HEK293 (cell line): Measurements from ENCODE around the gene SULF2.

ENCODE experiments used
- CTCF ChIA-PET: fragments of 350-600 bp; formaldehyde crosslinking; extraction: SDS; loops from one replicate; lab custom pipeline; 2021; ENCODE audit warnings: antibody characterized with exemption; lab: Yijun Ruan, JAX
- POLR2A ChIA-PET: fragments of 300-600 bp; formaldehyde crosslinking; extraction: SDS; loops from one replicate; lab custom pipeline; 2020; ENCODE audit warnings: antibody characterized with exemption, inconsistent platforms; lab: Yijun Ruan, JAX
- H3K27ac ChIP-seq: fragments of 200-500 bp; sonication (Bioruptor generic); 2 replicates; pipeline ENCODE4 v1.5.1; 2014; ENCODE audit warnings: low read depth, low read length, control low read depth, inconsistent platforms; ENCODE audit errors: extremely low read depth
- H3K36me3 ChIP-seq, 2 experiments: fragments of 200-500 bp in 1 of 2; sonication (Bioruptor generic) in 1 of 2; 1 replicate in 1 of 2; 2 replicates in 1 of 2; pipeline ENCODE4 v1.5.1; 2014 to 2017; ENCODE audit warnings: inconsistent platforms in 2 of 2, low read length in 2 of 2; ENCODE audit not compliant: control insufficient read depth in 2 of 2, insufficient read depth in 1 of 2
- H3K4me1 ChIP-seq: fragments of 200-500 bp; sonication (Bioruptor generic); 2 replicates; pipeline ENCODE4 v1.5.1; 2014; ENCODE audit warnings: mild to moderate bottlenecking, low read length, inconsistent platforms; ENCODE audit not compliant: control insufficient read depth, insufficient read depth
- H3K4me3 ChIP-seq: 2 replicates; pipeline ENCODE4 v1.5.1; 2011; ENCODE audit warnings: low read depth, mild to moderate bottlenecking, control low read depth, low read length, moderate library complexity
- H3K9me3 ChIP-seq: fragments of 200-500 bp; sonication (Bioruptor generic); 2 replicates; pipeline ENCODE4 v1.5.1; 2014; ENCODE audit warnings: low read depth, low read length, inconsistent platforms; ENCODE audit not compliant: control insufficient read depth, insufficient read depth
- TCF7L2 ChIP-seq: IDR thresholded peaks from 2 replicates; pipeline ENCODE4 v1.6.1; 2011; ENCODE audit warnings: low read depth, mild to moderate bottlenecking, inconsistent platforms, low read length, moderate library complexity, borderline replicate concordance
- WT1 ChIP-seq: fragments of 450-650 bp; formaldehyde crosslinking; IDR thresholded peaks from 2 replicates; pipeline ENCODE4 v1.5.1; 2016; ENCODE audit warnings: missing biosample characterization, missing genetic modification characterization
- ZNF274 ChIP-seq, 2 experiments: fragments of 200-500 bp in 1 of 2; fragments of 450-650 bp in 1 of 2; sonication (Bioruptor generic) in 1 of 2; formaldehyde crosslinking in 1 of 2; IDR thresholded peaks; 2 replicates each; pipeline versions ENCODE4 v1.5.1 to v1.6.1; 2014 to 2016; ENCODE audit warnings: borderline replicate concordance in 1 of 2, inconsistent platforms in 1 of 2, low read length in 1 of 2, missing biosample characterization in 1 of 2, missing genetic modification characterization in 1 of 2
- ZNF302 ChIP-seq: fragments of 450-650 bp; formaldehyde crosslinking; IDR thresholded peaks from 2 replicates; pipeline ENCODE4 v1.5.1; 2016; ENCODE audit warnings: missing biosample characterization, missing genetic modification characterization, low read depth
- ZNF530 ChIP-seq: fragments of 450-650 bp; formaldehyde crosslinking; IDR thresholded peaks from 2 replicates; pipeline ENCODE4 v1.5.1; 2016; ENCODE audit warnings: low read depth, missing biosample characterization, missing genetic modification characterization
- TF ChIP-seq, protein P1 (sequence below): fragments of 450-650 bp; formaldehyde crosslinking; IDR thresholded peaks from 2 replicates; pipeline ENCODE4 v1.5.1; 2016; ENCODE audit warnings: missing biosample characterization, missing genetic modification characterization
- TF ChIP-seq, protein P2 (sequence below): fragments of 450-650 bp; formaldehyde crosslinking; IDR thresholded peaks from 2 replicates; pipeline ENCODE4 v1.5.1; 2016; ENCODE audit warnings: missing biosample characterization, missing genetic modification characterization
- TF ChIP-seq, protein P3 (sequence below): fragments of 450-650 bp; formaldehyde crosslinking; IDR thresholded peaks from 2 replicates; pipeline ENCODE4 v1.5.1; 2016; ENCODE audit warnings: missing biosample characterization, missing genetic modification characterization
- TF ChIP-seq, protein P4 (sequence below): fragments of 450-650 bp; formaldehyde crosslinking; IDR thresholded peaks from 2 replicates; pipeline ENCODE4 v1.5.1; 2017; ENCODE audit warnings: missing biosample characterization, missing genetic modification characterization
- TF ChIP-seq, protein P5 (sequence below): fragments of 450-650 bp; formaldehyde crosslinking; IDR thresholded peaks from 2 replicates; pipeline ENCODE4 v1.5.1; 2017; ENCODE audit warnings: missing biosample characterization, missing genetic modification characterization

SULF2 gene

DNA sequence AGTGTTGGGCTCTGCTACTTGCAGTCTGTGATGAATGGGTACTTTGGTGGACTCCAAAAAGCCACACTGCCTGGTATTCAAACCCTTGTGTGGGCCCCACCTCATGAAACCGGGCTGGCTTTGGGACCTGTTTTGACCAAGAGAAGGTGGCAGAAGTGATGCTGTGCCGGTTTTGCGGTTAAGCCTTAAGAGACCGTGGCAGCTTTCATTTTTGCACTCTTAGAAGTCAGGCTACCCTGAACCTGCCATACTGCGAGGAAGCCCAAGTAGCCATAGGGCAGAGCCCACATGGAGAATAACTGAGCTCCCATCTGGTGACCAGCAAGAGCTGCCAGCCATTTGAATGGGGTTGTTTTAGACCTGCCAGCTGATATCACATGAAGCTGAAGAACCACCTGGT is 10.2 kb downstream of the SULF2 start:
- H3K4me1 ChIP-seq = no peaks in the 10 kb centered on the region
- H3K4me3 ChIP-seq = no peak overlapping the region
- H3K27ac ChIP-seq = no peak overlapping the region
- TF ChIP-seq, protein P1, sequence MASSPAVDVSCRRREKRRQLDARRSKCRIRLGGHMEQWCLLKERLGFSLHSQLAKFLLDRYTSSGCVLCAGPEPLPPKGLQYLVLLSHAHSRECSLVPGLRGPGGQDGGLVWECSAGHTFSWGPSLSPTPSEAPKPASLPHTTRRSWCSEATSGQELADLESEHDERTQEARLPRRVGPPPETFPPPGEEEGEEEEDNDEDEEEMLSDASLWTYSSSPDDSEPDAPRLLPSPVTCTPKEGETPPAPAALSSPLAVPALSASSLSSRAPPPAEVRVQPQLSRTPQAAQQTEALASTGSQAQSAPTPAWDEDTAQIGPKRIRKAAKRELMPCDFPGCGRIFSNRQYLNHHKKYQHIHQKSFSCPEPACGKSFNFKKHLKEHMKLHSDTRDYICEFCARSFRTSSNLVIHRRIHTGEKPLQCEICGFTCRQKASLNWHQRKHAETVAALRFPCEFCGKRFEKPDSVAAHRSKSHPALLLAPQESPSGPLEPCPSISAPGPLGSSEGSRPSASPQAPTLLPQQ (tag by site-specific recombination) = 0 out of 2 replicates have a peak, but pooled peaks have one; percentile 31
- no peak for TF ChIP-seq WT1
- no peak for TF ChIP-seq ZNF302 (tag by site-specific recombination)
- TF ChIP-seq ZNF274 (IDR thresholded peaks at IDR 0.05; ENCODE audit: low read length) = no peak
- no peak for TF ChIP-seq ZNF274 (tag by site-specific recombination; IDR thresholded peaks at IDR 0.05; ENCODE audit: borderline replicate concordance)
- no peaks in the 10 kb centered on the region for H3K9me3 ChIP-seq
- H3K36me3 ChIP-seq = peaks cover 0 to 8% of the 10 kb centered on the region in 2 experiments; a peak in 1 of 3 replicates
- ChIA-PET POLR2A (no interaction called here), CTCF (interaction anchor here (0.5 to 0.6 kb wide), 2 partner anchors 9 to 518 kb away, joined by 3 to 4 read pairs; no protein-coding TSS in a partner anchor)

DNA sequence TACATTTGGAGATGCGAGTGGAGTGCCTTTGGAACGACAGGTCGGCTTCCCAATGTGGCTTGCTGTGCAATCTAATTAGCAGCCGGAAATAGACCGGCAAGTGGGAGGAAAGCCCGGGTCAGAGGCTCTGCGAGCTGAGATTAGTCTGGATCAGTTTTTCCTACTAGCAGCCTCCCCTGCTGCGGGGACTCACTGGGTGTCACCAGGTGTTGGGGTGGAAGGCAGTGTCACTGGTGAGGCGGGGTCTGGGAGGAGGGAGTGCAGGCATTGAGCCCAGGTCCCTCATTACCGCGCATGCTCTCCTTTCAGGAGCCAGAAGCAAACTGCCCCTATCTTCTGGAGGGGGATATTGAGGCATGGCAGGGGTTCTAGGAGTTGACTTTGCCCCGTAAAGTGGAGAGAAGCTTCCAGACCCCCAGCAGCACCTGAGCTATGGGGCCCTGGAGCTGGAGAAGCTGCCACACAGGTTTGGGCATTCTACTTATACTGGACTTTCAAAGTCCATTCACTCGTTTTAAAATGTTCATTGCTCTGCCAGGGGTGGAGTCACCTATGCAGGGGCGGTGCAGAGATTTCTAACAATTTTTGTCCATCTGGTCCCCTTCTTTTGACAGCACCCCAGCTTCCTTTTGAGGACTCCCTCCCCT is 11.0 kb downstream of the SULF2 start:
- Histone ChIP-seq H3K4me3 (no peak overlapping the region), H3K9me3 (no peaks in the 10 kb centered on the region), H3K36me3 (peaks cover 0 to 8% of the 10 kb centered on the region in 2 experiments; a peak in 1 of 3 replicates), H3K27ac (no peak overlapping the region), H3K4me1 (no peaks in the 10 kb centered on the region)
- ChIA-PET POLR2A (no interaction called here), CTCF (interaction anchor here (0.5 kb wide), 1 partner anchor 519 kb away, joined by 3 read pairs; no protein-coding TSS in a partner anchor)
- no peak for TF ChIP-seq TCF7L2
- TF ChIP-seq, protein P2, sequence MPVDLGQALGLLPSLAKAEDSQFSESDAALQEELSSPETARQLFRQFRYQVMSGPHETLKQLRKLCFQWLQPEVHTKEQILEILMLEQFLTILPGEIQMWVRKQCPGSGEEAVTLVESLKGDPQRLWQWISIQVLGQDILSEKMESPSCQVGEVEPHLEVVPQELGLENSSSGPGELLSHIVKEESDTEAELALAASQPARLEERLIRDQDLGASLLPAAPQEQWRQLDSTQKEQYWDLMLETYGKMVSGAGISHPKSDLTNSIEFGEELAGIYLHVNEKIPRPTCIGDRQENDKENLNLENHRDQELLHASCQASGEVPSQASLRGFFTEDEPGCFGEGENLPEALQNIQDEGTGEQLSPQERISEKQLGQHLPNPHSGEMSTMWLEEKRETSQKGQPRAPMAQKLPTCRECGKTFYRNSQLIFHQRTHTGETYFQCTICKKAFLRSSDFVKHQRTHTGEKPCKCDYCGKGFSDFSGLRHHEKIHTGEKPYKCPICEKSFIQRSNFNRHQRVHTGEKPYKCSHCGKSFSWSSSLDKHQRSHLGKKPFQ (tag by site-specific recombination) = no peak
- TF ChIP-seq ZNF530 (tag by site-specific recombination) = no peak
- TF ChIP-seq, protein P3, sequence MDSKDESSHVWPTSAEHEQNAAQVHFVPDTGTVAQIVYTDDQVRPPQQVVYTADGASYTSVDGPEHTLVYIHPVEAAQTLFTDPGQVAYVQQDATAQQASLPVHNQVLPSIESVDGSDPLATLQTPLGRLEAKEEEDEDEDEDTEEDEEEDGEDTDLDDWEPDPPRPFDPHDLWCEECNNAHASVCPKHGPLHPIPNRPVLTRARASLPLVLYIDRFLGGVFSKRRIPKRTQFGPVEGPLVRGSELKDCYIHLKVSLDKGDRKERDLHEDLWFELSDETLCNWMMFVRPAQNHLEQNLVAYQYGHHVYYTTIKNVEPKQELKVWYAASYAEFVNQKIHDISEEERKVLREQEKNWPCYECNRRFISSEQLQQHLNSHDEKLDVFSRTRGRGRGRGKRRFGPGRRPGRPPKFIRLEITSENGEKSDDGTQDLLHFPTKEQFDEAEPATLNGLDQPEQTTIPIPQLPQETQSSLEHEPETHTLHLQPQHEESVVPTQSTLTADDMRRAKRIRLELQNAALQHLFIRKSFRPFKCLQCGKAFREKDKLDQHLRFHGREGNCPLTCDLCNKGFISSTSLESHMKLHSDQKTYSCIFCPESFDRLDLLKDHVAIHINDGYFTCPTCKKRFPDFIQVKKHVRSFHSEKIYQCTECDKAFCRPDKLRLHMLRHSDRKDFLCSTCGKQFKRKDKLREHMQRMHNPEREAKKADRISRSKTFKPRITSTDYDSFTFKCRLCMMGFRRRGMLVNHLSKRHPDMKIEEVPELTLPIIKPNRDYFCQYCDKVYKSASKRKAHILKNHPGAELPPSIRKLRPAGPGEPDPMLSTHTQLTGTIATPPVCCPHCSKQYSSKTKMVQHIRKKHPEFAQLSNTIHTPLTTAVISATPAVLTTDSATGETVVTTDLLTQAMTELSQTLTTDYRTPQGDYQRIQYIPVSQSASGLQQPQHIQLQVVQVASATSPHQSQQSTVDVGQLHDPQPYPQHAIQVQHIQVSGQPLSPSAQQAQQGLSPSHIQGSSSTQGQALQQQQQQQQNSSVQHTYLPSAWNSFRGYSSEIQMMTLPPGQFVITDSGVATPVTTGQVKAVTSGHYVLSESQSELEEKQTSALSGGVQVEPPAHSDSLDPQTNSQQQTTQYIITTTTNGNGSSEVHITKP (tag by site-specific recombination) = no peak
- TF ChIP-seq, protein P4, sequence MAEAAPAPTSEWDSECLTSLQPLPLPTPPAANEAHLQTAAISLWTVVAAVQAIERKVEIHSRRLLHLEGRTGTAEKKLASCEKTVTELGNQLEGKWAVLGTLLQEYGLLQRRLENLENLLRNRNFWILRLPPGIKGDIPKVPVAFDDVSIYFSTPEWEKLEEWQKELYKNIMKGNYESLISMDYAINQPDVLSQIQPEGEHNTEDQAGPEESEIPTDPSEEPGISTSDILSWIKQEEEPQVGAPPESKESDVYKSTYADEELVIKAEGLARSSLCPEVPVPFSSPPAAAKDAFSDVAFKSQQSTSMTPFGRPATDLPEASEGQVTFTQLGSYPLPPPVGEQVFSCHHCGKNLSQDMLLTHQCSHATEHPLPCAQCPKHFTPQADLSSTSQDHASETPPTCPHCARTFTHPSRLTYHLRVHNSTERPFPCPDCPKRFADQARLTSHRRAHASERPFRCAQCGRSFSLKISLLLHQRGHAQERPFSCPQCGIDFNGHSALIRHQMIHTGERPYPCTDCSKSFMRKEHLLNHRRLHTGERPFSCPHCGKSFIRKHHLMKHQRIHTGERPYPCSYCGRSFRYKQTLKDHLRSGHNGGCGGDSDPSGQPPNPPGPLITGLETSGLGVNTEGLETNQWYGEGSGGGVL (tag by site-specific recombination) = no peak
- TF ChIP-seq, protein P5, sequence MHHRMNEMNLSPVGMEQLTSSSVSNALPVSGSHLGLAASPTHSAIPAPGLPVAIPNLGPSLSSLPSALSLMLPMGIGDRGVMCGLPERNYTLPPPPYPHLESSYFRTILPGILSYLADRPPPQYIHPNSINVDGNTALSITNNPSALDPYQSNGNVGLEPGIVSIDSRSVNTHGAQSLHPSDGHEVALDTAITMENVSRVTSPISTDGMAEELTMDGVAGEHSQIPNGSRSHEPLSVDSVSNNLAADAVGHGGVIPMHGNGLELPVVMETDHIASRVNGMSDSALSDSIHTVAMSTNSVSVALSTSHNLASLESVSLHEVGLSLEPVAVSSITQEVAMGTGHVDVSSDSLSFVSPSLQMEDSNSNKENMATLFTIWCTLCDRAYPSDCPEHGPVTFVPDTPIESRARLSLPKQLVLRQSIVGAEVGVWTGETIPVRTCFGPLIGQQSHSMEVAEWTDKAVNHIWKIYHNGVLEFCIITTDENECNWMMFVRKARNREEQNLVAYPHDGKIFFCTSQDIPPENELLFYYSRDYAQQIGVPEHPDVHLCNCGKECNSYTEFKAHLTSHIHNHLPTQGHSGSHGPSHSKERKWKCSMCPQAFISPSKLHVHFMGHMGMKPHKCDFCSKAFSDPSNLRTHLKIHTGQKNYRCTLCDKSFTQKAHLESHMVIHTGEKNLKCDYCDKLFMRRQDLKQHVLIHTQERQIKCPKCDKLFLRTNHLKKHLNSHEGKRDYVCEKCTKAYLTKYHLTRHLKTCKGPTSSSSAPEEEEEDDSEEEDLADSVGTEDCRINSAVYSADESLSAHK = no peak
